Measurements from ENCODE around the gene LILRA5.
"Not testable (repeated sequence)": the region's sequence is repeated elsewhere in the genome, so short reads cannot be mapped to it uniquely, and the experiment has no call there.

DNA sequence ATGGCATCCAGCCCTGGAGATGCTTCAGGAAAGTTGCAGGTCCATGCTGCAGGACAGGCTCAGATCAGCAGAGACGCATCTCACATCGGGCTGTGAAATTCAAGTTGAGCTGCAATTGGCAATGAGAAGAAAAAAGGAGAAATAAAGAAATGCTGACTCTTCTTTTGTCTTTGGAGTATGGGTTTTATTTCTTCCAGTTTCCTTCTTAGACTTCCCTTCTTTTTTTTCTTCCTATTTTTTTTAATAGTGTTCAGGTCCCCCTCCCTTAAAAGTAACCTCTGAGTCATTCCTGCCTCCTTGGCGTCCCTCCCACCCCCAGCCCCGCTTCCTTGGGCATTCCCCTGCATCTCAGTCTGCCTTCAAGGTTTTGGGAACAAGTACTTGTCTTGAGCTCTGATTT is 41.4 kb downstream of the LILRA5 start:
- not testable (repeated sequence) for TF ChIP-seq CTCF, POLR2A (IDR thresholded peaks at IDR 0.05)
